Right atrium auricular region (tissue), 2 donors: ENCODE measurements around the gene CEP41. TPM values are rescaled to one million over a fixed set of nuclear protein-coding genes. Genes with fewer than 3 reads are reported as not detected.

ENCODE experiments used
- DNase-seq: peaks from one replicate; pipeline ENCODE4 v3.0.0-alpha.2; 2019; ENCODE audit warnings: low spot score
- H3K27ac ChIP-seq, 2 donors: fragments of 200-600 bp; sonication (generic); 1 replicate in 1 of 2; 2 replicates in 1 of 2; pipeline ENCODE4 v1.5.1; 2016 to 2019
- H3K27me3 ChIP-seq, 2 donors: fragments of 200-600 bp; sonication (generic); one replicate each; pipeline versions ENCODE4 v1.5.1 to v1.6.0; 2017 to 2019
- H3K36me3 ChIP-seq: fragments of 200-600 bp; sonication (generic); one replicate; pipeline ENCODE4 v1.5.1; 2016
- H3K4me1 ChIP-seq, 2 donors: fragments of 200-600 bp; sonication (generic); one replicate each; pipeline versions ENCODE4 v1.5.1 to v1.6.0; 2017 to 2019
- H3K4me3 ChIP-seq, 2 donors: fragments of 200-600 bp; sonication (generic); 1 replicate in 1 of 2; 2 replicates in 1 of 2; pipeline ENCODE4 v1.5.1; 2017 to 2019; ENCODE audit warnings: mild to moderate bottlenecking in 1 of 2, moderate library complexity in 1 of 2
- H3K9me3 ChIP-seq, 2 donors: fragments of 200-600 bp; sonication (generic); one replicate each; pipeline ENCODE4 v1.5.1; 2019
- CTCF ChIP-seq, 2 donors: fragments of 200-600 bp; sonication (generic); IDR thresholded peaks; one replicate each; pipeline ENCODE4 v1.5.1; 2019; ENCODE audit warnings: antibody characterized with exemption in 2 of 2
- total RNA-seq, 2 donors: library from RNA; depleted of rRNA; stranded (reverse); fragments of >200 nt; gene quantifications; one replicate each; pipeline ENCODE4 v1.1.0, GENCODE V29; 2016

The CEP41 gene
- total RNA-seq, 2 donors from 2014 or later = 1.5 to 5.5 TPM

GRCh38 chr7:130432886-130433285, 7.9 kb downstream of the CEP41 start:
- no peak for DNase-seq
- Histone ChIP-seq H3K4me1 (peaks cover 0 to 16% of the 10 kb centered on the region in 2 donors), H3K4me3 (no peak overlapping the region), H3K27me3 (no peaks in the 10 kb centered on the region), H3K27ac (no peak overlapping the region), H3K9me3 (no peaks in the 10 kb centered on the region), H3K36me3 (no peaks in the 10 kb centered on the region)
- TF ChIP-seq CTCF (IDR thresholded peaks at IDR 0.05) = no peak

DNA sequence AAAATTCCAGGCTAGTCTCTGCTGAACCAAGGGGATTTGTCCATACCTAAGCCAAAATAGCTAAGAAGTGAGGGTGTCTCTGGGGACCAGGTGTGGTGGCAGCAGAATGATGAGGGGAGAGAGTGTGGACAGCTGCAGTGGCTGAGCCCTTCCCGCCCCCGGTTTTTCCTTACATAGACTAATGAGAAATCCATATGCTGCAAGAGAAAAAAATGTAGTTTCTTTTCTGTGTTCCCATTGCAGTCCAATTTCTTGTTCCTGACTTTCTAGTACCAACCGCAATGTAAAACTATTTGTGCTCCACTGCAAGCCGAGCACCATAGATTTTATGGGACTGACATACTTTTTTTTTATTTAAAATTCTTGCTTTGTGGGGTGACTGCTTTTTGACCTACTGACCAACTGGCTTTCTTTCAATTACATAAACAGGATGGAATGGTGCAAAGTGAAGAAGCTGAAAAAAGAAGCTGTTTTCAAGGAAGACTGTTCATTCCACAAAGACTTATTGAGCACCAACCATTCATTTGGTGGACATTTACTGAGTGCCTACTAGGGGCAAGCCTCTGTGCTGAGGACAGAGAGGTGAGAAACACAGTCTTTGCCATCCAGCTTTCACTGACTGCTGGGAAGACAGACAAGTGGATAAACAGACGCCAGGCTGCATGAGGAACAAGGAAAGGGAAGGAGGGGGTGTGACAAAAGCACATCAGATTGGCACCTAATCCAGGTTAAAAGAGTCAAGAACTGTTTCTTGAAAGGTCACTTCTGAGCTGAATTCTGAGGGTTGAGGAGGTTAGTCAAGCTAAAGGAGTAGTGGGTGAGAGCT, 9.8 kb downstream of the CEP41 start:
- peak overlapping the region; percentile 23 to 28 for H3K27ac ChIP-seq
- DNase-seq = no peak
- H3K27me3 ChIP-seq = no peaks in the 10 kb centered on the region
- H3K36me3 ChIP-seq = no peaks in the 10 kb centered on the region
- no peak for TF ChIP-seq CTCF (IDR thresholded peaks at IDR 0.05)
- no peaks in the 10 kb centered on the region for H3K9me3 ChIP-seq
- H3K4me1 ChIP-seq = peaks cover 0 to 16% of the 10 kb centered on the region in 2 donors
- peak overlapping the region in 1 of 2 donors; percentile 22 for H3K4me3 ChIP-seq

DNA sequence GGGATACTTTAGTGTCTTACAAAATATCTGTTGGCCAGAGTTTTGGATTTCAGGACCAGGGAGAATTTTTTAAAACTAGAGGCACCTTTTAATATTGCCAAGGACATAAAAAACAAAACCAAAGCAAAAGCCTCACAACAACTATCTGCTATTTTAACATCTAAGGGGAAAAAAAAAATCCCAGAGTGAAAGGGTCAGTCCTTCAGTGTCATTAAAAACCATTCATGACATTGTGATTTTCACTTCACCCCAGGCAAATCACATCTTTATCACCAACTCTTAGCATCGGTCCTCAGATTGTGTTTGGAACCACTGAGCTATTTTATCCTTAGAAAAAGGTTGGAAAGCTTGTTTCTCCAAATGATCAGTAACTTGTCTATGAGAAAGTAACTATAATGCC, 10.7 kb downstream of the CEP41 start:
- H3K27ac ChIP-seq = peak overlapping the region in 1 of 2 donors; percentile 28
- H3K4me1 ChIP-seq = peaks cover 0 to 16% of the 10 kb centered on the region in 2 donors
- no peak overlapping the region for H3K4me3 ChIP-seq

DNA sequence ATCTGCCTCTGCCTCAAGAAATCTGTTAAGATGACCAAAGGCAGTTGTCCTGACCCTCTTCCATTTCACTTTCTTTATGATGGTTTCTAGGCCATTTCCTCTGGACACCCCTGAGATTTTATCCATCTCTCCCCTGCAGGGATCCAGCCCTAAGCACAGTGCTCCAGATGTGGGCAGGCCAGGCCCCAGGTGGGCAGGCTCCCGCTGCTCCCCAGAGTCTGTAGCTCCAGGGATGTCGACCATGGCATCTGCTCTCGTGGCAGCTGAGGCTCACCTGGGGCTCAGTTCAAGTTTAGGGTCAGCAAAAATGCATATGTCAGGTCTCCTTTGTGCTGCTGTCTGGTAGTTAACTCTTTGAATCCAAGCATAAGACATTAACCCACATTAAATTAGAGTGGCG, 11.8 kb downstream of the CEP41 start:
- no peak for DNase-seq
- no peaks in the 10 kb centered on the region for H3K36me3 ChIP-seq
- no peak for TF ChIP-seq CTCF (IDR thresholded peaks at IDR 0.05)
- H3K9me3 ChIP-seq = no peaks in the 10 kb centered on the region
- peaks cover 0 to 16% of the 10 kb centered on the region in 2 donors for H3K4me1 ChIP-seq
- no peak overlapping the region for H3K4me3 ChIP-seq
- no peaks in the 10 kb centered on the region for H3K27me3 ChIP-seq
- H3K27ac ChIP-seq = no peak overlapping the region

More for the DNA sequence above, 10.7 kb downstream of the CEP41 start:
- Histone ChIP-seq H3K36me3 (no peaks in the 10 kb centered on the region), H3K27me3 (no peaks in the 10 kb centered on the region), H3K9me3 (no peaks in the 10 kb centered on the region)
- DNase-seq = no peak
- TF ChIP-seq CTCF (IDR thresholded peaks at IDR 0.05) = no peak

DNA sequence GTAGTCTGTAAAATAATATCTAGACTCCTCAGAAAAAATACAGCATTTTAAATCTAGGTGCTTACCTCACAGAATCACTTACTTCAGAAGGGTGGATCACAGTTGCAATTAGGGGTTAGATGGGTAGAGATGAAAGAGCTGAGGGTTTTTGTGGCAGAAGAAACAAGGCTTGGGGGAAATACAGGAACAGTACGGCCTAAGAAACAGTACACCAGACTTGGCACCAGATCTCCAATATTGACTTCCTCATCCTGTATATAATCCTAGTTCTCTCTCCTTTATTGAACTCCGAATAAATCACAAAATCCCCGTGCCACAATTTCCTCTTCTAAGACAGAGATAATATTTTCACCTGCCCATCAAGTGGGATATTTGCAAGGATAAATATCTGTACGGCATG, 14.3 kb downstream of the CEP41 start:
- no peak overlapping the region for H3K4me3 ChIP-seq
- no peaks in the 10 kb centered on the region for H3K36me3 ChIP-seq
- no peak overlapping the region for H3K27ac ChIP-seq
- peaks cover 0 to 12% of the 10 kb centered on the region in 2 donors for H3K4me1 ChIP-seq
- H3K27me3 ChIP-seq = no peaks in the 10 kb centered on the region
- no peak for TF ChIP-seq CTCF (IDR thresholded peaks at IDR 0.05)
- no peaks in the 10 kb centered on the region for H3K9me3 ChIP-seq
- DNase-seq = no peak
